ENCODE data around the gene VCPKMT. TPM values are rescaled to one million over a fixed set of nuclear protein-coding genes. Genes with fewer than 3 reads are reported as not detected.

The VCPKMT gene
- total and polyA plus RNA-seq, 7 donors, result 1.8 to 8.2 (median 4.6) TPM

DNA sequence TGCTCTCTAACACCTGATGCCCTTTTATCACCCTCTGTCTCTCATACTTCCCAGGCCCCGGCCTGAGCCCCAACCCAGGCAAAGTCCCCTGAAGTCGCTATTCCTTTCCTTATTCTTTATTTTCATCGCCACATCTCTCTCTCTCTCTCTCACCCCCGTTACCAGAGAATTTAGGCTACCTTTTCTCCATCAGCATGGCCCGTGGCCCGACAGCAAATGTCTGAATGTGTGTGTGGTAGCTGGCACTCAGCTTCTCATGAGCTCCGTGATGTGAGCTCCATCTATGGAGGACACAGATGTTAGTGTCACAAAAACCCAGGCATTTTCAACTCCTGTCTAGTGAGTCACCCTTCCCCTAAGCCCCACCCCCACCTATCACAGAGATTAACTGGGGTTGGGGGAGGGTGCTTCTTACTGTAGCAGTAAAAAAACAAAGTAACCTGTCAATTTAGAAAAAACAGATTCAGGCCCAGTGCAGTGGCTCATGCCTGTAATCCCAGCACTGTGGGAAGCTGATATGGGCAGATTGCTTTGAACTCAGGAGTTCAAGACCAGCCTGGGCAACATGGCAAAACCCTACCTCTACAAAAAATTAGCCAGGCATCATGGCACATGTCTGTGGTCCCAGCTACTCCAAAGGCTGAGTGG is 53.8 kb downstream of the VCPKMT start:
- Histone ChIP-seq H3K4me3 (no peak overlapping the region), H3K4me1 (peaks cover 4% of the 10 kb centered on the region), H3K9me3 (no peaks in the 10 kb centered on the region), H3K27ac (no peak overlapping the region), H3K36me3 (ENCODE audit: insufficient read depth in 1 of 2, low read depth in 1 of 2) (no peaks in the 10 kb centered on the region), H3K27me3 (ENCODE audit: insufficient read depth in 3 of 3, low read length in 2 of 3) (no peaks in the 10 kb centered on the region)
- 75 to 88% (median 83%) methylated on average over 7 of the region's 7 CpGs for WGBS, 3 donors
- ATAC-seq (peak in 3 of 4 donors; percentile 33 to 46 (median 43)), DNase-seq (no peak)
- TF ChIP-seq, protein P1, sequence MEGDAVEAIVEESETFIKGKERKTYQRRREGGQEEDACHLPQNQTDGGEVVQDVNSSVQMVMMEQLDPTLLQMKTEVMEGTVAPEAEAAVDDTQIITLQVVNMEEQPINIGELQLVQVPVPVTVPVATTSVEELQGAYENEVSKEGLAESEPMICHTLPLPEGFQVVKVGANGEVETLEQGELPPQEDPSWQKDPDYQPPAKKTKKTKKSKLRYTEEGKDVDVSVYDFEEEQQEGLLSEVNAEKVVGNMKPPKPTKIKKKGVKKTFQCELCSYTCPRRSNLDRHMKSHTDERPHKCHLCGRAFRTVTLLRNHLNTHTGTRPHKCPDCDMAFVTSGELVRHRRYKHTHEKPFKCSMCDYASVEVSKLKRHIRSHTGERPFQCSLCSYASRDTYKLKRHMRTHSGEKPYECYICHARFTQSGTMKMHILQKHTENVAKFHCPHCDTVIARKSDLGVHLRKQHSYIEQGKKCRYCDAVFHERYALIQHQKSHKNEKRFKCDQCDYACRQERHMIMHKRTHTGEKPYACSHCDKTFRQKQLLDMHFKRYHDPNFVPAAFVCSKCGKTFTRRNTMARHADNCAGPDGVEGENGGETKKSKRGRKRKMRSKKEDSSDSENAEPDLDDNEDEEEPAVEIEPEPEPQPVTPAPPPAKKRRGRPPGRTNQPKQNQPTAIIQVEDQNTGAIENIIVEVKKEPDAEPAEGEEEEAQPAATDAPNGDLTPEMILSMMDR (IDR thresholded peaks at IDR 0.05), result no peak
- intact Hi-C loops (cut with DNase I), result no loop called here

DNA sequence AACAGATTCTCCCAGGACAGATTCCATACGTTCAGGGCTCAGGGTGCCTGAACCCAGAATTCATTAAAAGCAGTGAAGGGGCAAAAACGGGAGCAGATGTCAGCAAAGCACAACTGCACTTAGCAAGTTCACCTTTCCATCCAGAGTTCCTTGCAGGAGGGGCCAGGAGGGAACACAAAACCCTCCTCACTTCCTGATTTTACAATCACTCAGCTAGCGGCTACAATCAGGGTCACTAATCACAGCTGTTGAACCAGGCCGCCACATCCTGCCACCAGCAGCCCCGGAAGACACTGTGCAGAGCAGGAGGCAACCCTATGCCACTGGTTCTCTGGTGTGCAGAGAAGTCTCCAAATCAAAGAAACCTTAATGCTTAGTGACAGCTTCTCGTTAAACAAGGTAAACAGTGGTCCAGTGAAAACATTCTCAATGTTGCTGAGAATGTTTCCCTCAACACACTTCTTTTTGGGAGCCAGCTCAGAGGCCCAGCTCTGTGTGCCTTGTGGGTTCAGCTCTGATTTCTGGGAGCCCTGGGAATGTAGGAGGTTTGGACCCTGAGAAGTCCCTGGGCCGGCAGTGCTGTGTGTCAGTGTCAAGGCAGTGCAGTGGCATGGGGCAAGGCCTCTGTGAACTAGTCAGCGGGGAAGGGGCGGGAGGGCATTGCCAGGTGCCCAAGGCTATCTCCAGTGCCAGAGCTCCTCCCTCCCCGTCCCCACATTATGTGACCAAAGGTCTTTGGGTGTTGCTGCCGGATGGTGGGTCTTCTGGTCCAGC is 54.5 kb downstream of the VCPKMT start:
- ATAC-seq (peak in 2 of 4 donors; percentile 26 to 51), DNase-seq (no peak)
- 74 to 80% (median 74%) methylated on average over 11 of the region's 11 CpGs for WGBS, 3 donors
- TF ChIP-seq, protein P1 (IDR thresholded peaks at IDR 0.05), result no peak
- no peaks in the 10 kb centered on the region for H3K36me3 ChIP-seq (ENCODE audit: insufficient read depth in 1 of 2, low read depth in 1 of 2)
- H3K4me1 ChIP-seq, result peaks cover 4% of the 10 kb centered on the region
- no peak overlapping the region for H3K4me3 ChIP-seq
- intact Hi-C loops (cut with DNase I), result no loop called here
- H3K27me3 ChIP-seq (ENCODE audit: insufficient read depth in 3 of 3, low read length in 2 of 3), result no peaks in the 10 kb centered on the region
- peak overlapping the region; percentile 62 for H3K27ac ChIP-seq
- H3K9me3 ChIP-seq, result no peaks in the 10 kb centered on the region

DNA sequence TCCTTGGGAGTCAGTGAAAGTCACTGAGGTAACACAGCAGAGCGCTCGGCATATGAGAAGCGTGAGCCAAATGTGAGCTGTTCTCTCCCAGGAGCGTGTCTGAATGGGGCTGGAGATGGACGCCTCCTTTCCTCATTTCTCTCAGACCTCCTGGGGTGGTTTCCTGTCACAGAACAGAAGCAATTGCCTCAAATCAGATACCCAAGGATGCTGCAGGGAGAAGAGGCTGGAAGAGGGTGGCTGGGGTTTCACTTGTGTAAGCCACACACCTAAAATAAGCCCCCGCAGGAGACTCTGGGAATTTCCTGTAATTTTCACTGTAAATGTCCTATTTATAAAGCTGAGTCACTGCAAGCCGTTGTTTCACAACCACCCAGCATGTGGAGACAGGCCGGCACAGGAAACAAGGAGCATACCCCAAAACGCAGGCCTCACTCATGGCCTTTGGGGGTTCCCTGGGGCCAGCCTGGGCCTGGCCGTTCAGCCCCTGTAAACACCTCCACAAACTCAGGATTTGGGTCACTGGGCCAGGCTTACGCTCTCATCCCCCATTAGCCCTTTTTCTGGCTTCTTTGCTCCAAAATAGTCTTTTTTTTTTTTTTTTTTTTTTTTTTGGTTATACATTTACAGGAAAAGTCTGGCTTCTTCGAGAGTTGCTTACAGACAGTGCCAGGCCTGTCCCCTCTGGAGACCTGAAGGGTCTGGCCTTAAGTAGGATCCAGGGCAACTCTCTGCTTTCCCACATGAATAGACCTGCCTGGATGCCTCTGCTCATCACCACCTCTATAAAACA is 55.3 kb downstream of the VCPKMT start:
- H3K36me3 ChIP-seq (ENCODE audit: insufficient read depth in 1 of 2, low read depth in 1 of 2), result no peaks in the 10 kb centered on the region
- intact Hi-C loops (cut with DNase I), result no loop called here
- no peaks in the 10 kb centered on the region for H3K9me3 ChIP-seq
- TF ChIP-seq, protein P1 (IDR thresholded peaks at IDR 0.05), result no peak
- ATAC-seq (peak; percentile 56 to 79 (median 68)), DNase-seq (peak; percentile 62 to 67)
- peaks cover 4% of the 10 kb centered on the region for H3K4me1 ChIP-seq
- 39 to 46% (median 42%) methylated on average over 12 of the region's 12 CpGs for WGBS, 3 donors
- H3K27ac ChIP-seq, result peak overlapping the region; percentile 62
- H3K4me3 ChIP-seq, result no peak overlapping the region
- H3K27me3 ChIP-seq (ENCODE audit: insufficient read depth in 3 of 3, low read length in 2 of 3), result no peaks in the 10 kb centered on the region

DNA sequence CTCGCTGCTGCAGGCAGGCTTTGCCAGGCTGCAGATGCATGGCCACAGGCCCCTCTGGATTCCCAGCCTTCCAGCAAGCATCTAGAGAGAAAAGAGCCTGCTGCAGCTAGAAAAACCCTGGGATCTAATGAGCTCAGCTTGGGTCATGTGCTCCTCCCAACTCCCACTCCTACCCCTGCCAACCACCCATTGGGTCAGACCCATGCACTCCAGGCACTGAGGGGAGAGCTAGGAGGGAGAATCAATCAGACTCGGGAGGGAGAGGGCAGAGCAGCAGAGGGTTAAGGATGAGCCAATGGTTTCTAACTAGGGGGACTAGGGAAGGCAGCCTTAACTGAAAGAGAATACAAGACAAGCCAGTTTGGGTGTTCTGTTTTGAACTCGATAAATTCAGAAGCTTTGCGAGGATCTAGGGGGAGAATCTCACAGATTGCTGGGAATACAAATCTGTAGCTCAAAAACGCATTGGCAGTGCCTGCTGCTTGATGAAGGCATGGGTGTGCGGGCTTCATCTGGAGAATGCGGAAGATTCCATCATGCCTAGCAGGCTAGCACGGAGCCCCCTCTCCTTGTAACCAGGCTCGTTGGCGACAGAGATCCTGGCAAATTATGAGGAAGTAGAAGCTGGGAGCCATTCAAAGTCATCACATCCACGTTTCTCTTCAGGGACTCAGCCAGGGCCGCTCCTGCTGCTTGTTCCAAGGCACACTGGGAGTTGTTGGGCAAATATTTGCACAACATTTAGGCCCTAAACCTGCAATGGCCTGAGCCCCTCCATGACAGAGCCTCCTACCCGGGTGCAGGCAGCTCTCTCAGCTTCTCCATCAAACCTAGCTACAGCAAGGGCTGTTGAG is 56.4 kb downstream of the VCPKMT start:
- H3K4me1 ChIP-seq, result peaks cover 4% of the 10 kb centered on the region
- peak overlapping the region; percentile 62 for H3K27ac ChIP-seq
- 83 to 87% (median 84%) methylated on average over 13 of the region's 13 CpGs for whole genome bisulfite sequencing, 3 donors
- intact Hi-C loops (cut with DNase I), result no loop called here
- ATAC-seq, result no peak
- TF ChIP-seq, protein P1 (IDR thresholded peaks at IDR 0.05), result no peak
- no peak for DNase-seq
- no peak overlapping the region for H3K4me3 ChIP-seq
- no peaks in the 10 kb centered on the region for H3K27me3 ChIP-seq (ENCODE audit: insufficient read depth in 3 of 3, low read length in 2 of 3)
- H3K9me3 ChIP-seq, result no peaks in the 10 kb centered on the region
- no peaks in the 10 kb centered on the region for H3K36me3 ChIP-seq (ENCODE audit: insufficient read depth in 1 of 2, low read depth in 1 of 2)

All from psoas muscle (tissue), 8 donors.